Inflammatory macrophage (primary cell): ENCODE results near the gene PARD3.
A peak's percentile ranks its signal among the peaks of the same experiment; 100 is the strongest.

Experiments used
- DNase-seq, 2 donors: peaks; one replicate each; pipeline ENCODE4 v3.0.0-alpha.2; 2020 to 2022

The PARD3 gene

GRCh38 chr10:34681933-34682332, 133.2 kb downstream of the PARD3 start:
- no peak for DNase-seq

GRCh38 chr10:34679177-34679576, 135.9 kb downstream of the PARD3 start:
- DNase-seq: no peak

GRCh38 chr10:34677591-34677990, 137.5 kb downstream of the PARD3 start:
- no peak for DNase-seq

GRCh38 chr10:34677132-34677531, 138.0 kb downstream of the PARD3 start:
- DNase-seq: no peak

- no peak for DNase-seq
Observed at GRCh38 chr10:34674176-34674575, 140.9 kb downstream of the PARD3 start.

GRCh38 chr10:34670081-34670480, 145.0 kb downstream of the PARD3 start:
- no peak for DNase-seq

GRCh38 chr10:34669079-34669478, 146.0 kb downstream of the PARD3 start:
- no peak for DNase-seq

- DNase-seq: no peak
Observed at GRCh38 chr10:34667177-34667576, 147.9 kb downstream of the PARD3 start.

GRCh38 chr10:34666008-34666704, 148.9 kb downstream of the PARD3 start:
- peak; percentile 55 to 58 for DNase-seq

- DNase-seq: no peak
Observed at GRCh38 chr10:34664706-34665105, 150.4 kb downstream of the PARD3 start.

GRCh38 chr10:34661580-34661979, 153.5 kb downstream of the PARD3 start:
- no peak for DNase-seq

GRCh38 chr10:34658934-34659333, 156.2 kb downstream of the PARD3 start:
- no peak for DNase-seq

GRCh38 chr10:34656661-34657060, 158.4 kb downstream of the PARD3 start:
- DNase-seq: no peak

GRCh38 chr10:34655286-34656170, 159.6 kb downstream of the PARD3 start:
- peak; percentile 66 to 72 for DNase-seq

- DNase-seq: no peak
Observed at GRCh38 chr10:34654211-34654610, 160.9 kb downstream of the PARD3 start.

- DNase-seq: no peak
Observed at GRCh38 chr10:34653530-34653929, 161.6 kb downstream of the PARD3 start.

- DNase-seq: no peak
Observed at GRCh38 chr10:34651416-34652195, 163.5 kb downstream of the PARD3 start.

GRCh38 chr10:34650156-34650555, 164.9 kb downstream of the PARD3 start:
- no peak for DNase-seq

- DNase-seq: no peak
Observed at GRCh38 chr10:34649385-34649784, 165.7 kb downstream of the PARD3 start.

GRCh38 chr10:34648919-34649318, 166.2 kb downstream of the PARD3 start:
- DNase-seq: no peak

- no peak for DNase-seq
Observed at GRCh38 chr10:34647875-34648865, 166.9 kb downstream of the PARD3 start.

GRCh38 chr10:34647160-34647559, 167.9 kb downstream of the PARD3 start:
- no peak for DNase-seq
